Glutamatergic neuron (in vitro differentiated cells): ENCODE measurements around the gene FKBP6. TPM values are rescaled to one million over a fixed set of nuclear protein-coding genes. Genes with fewer than 3 reads are reported as not detected.
"Not testable (repeated sequence)": the region's sequence is repeated elsewhere in the genome, so short reads cannot be mapped to it uniquely, and the experiment has no call there.

ENCODE experiments used
- DNase-seq: peaks from one replicate; pipeline ENCODE4 v3.0.0; 2022
- H3K27ac Mint-ChIP-seq: one replicate; pipeline ENCODE4 v1.8.0; 2020; ENCODE audit warnings: mild to moderate bottlenecking, mixed read lengths, inconsistent platforms; ENCODE audit not compliant: unreplicated experiment
- H3K27me3 Mint-ChIP-seq: one replicate; pipeline ENCODE4 v1.8.0; 2020; ENCODE audit warnings: mild to moderate bottlenecking, moderate library complexity, mixed read lengths, inconsistent platforms; ENCODE audit not compliant: unreplicated experiment
- H3K36me3 Mint-ChIP-seq: one replicate; pipeline ENCODE4 v1.8.0; 2020; ENCODE audit warnings: mild to moderate bottlenecking, mixed read lengths, inconsistent platforms; ENCODE audit not compliant: unreplicated experiment
- H3K4me1 Mint-ChIP-seq: one replicate; pipeline ENCODE4 v1.8.0; 2020; ENCODE audit warnings: mild to moderate bottlenecking, low read depth, mixed read lengths, inconsistent platforms; ENCODE audit not compliant: unreplicated experiment
- H3K4me3 Mint-ChIP-seq: one replicate; pipeline ENCODE4 v1.8.0; 2020; ENCODE audit warnings: mild to moderate bottlenecking, mixed read lengths, inconsistent platforms; ENCODE audit not compliant: unreplicated experiment
- H3K9me3 Mint-ChIP-seq: one replicate; pipeline ENCODE4 v1.8.0; 2020; ENCODE audit warnings: mild to moderate bottlenecking, moderate library complexity, mixed read lengths, inconsistent platforms; ENCODE audit not compliant: unreplicated experiment
- total RNA-seq: library from RNA; stranded (reverse); fragmentation: NEBNext Ultra II Directional; extraction: Animal tissue kit (Norgen Biotek cat#: 25700); gene quantifications from one replicate; pipeline ENCODE4 v1.2.1, GENCODE V29; 2021; ENCODE audit not compliant: unreplicated experiment
- TF ChIP-seq, protein P1 (sequence below): fragments of 200-600 bp; sonication (generic); IDR thresholded peaks from one replicate; pipeline ENCODE4 v1.5.0; 2021; ENCODE audit not compliant: partially characterized antibody, unreplicated experiment

Gene FKBP6
- total RNA-seq, 1 donor from 2014 or later: not detected

DNA sequence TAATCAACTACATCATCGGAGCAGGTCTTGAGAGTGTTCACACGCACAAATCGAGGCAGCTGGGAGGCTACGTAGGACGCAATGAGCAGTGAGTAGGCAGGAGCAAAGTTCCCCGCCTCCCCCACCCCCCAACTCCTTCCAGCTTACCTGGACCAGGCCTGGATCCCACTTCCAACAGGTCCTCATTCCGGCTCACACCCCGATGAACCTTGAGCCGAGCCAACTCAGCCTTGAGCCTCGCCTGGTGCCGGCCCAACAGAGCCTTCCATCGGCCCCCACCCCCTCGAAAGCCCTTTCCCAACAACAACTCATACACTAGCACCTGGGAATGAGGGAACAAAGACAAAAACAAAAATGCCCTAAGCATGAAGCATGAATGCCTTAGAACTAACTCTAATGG is 20.5 kb upstream of the FKBP6 start:
- H3K9me3 Mint-ChIP-seq: peaks cover 4% of the 10 kb centered on the region
- TF ChIP-seq, protein P1, sequence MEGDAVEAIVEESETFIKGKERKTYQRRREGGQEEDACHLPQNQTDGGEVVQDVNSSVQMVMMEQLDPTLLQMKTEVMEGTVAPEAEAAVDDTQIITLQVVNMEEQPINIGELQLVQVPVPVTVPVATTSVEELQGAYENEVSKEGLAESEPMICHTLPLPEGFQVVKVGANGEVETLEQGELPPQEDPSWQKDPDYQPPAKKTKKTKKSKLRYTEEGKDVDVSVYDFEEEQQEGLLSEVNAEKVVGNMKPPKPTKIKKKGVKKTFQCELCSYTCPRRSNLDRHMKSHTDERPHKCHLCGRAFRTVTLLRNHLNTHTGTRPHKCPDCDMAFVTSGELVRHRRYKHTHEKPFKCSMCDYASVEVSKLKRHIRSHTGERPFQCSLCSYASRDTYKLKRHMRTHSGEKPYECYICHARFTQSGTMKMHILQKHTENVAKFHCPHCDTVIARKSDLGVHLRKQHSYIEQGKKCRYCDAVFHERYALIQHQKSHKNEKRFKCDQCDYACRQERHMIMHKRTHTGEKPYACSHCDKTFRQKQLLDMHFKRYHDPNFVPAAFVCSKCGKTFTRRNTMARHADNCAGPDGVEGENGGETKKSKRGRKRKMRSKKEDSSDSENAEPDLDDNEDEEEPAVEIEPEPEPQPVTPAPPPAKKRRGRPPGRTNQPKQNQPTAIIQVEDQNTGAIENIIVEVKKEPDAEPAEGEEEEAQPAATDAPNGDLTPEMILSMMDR: no peak
- H3K4me3 Mint-ChIP-seq: peak overlapping the region; percentile 89
- H3K36me3 Mint-ChIP-seq: no peaks in the 10 kb centered on the region
- peaks cover 2% of the 10 kb centered on the region for H3K27me3 Mint-ChIP-seq
- DNase-seq: no peak
- H3K27ac Mint-ChIP-seq: no peak overlapping the region
- H3K4me1 Mint-ChIP-seq: peaks cover 2% of the 10 kb centered on the region

GRCh38 chr7:73308074-73308664 is 19.8 kb upstream of the FKBP6 start:
- TF ChIP-seq, protein P1: no peak
- Mint-ChIP-seq H3K4me3 (peak overlapping the region; percentile 89), H3K9me3 (peaks cover 4% of the 10 kb centered on the region), H3K27ac (peak overlapping the region; percentile 38), H3K36me3 (no peaks in the 10 kb centered on the region), H3K4me1 (peaks cover 2% of the 10 kb centered on the region), H3K27me3 (peaks cover 2% of the 10 kb centered on the region)
- no peak for DNase-seq

- peaks cover 2% of the 10 kb centered on the region for H3K4me1 Mint-ChIP-seq
- peak within 1 kb of the TSS; percentile 38 for H3K27ac Mint-ChIP-seq
- peaks cover 4% of the 10 kb centered on the region for H3K9me3 Mint-ChIP-seq
Observed at GRCh38 chr7:73308665-73309214, 19.2 kb upstream of the FKBP6 start, which contains the start of gene NSUN5. Gene NSUN5, minus strand, starts transcription at chr7:73308826. Its CDS starts 36 bp downstream, at chr7:73308790.

DNA sequence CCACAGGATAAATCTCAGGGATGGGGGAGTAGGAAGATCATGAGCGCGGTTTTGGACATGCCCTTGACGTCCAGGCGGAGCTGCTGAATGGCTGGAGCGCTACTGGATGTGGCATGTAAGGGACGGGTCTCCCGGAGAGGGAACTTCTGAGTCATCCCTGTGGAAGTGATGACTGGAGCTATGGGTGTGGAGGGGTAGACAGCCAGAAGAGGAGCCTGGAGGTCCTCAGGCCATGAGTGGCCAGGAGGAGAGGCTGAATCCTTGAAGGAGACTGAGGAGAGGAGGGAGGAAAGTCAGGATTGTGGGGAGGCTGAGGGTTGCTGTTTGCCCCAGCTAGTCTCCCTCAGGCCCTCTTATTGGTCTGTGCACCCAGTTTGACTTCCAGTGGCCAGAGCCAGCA is 16.5 kb upstream of the FKBP6 start:
- not testable (repeated sequence) for H3K36me3 Mint-ChIP-seq, H3K4me1 Mint-ChIP-seq, H3K4me3 Mint-ChIP-seq, DNase-seq, H3K27me3 Mint-ChIP-seq, H3K27ac Mint-ChIP-seq, H3K9me3 Mint-ChIP-seq

More at GRCh38 chr7:73308665-73309214, 19.2 kb upstream of the FKBP6 start, which contains the start of gene NSUN5:
- Mint-ChIP-seq H3K36me3 (no peaks in the 10 kb centered on the region), H3K4me3 (peak within 1 kb of the TSS; percentile 89), H3K27me3 (peaks cover 2% of the 10 kb centered on the region)
- TF ChIP-seq, protein P1: no peak
- peak; percentile 91 for DNase-seq

DNA sequence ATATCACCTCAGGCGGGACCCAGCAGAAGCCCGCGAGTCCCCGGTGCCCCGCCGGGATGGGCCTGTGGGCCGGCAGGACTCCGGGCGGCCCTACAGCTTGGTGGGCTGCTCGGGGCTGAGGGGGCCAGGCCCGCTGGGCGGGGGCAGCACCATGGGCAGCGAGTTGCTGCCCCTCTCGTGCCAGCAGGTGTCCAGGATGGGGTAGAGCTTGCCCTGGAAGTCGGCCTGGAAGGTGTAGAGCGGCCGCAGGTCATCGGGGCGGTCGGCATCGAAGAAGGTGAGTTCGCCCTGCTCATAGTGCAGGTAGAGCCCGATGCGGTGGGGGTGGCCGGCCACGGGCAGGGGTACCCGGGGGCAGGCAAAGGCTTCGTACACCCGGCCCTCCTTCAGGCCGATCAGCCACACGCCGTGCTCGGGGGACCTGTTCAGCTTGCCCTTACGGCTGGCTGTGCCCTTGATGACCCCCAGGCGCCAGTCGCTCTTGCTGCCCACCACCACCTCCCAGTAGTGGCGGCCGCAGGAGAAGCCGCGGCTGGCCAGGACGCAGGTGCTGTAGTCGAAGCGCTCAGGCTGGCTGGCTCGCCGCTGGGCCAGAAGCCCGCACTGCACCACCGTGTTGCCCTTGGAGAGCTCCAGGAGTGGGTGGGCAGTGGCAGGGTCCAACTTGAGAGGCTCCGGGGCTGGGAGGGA is 15.0 kb upstream of the FKBP6 start:
- DNase-seq: no peak
- Mint-ChIP-seq H3K4me1 (no peaks in the 10 kb centered on the region), H3K27me3 (peaks cover 2% of the 10 kb centered on the region)

More for the DNA sequence above, 15.0 kb upstream of the FKBP6 start:
- TF ChIP-seq, protein P1: no peak
- Mint-ChIP-seq H3K36me3 (no peaks in the 10 kb centered on the region), H3K9me3 (peaks cover 4% of the 10 kb centered on the region), H3K4me3 (no peak overlapping the region), H3K27ac (no peak overlapping the region)
